ENCODE results near the gene SHROOM3. TPM values are rescaled to one million over a fixed set of nuclear protein-coding genes. Genes with fewer than 3 reads are reported as not detected.

The SHROOM3 gene
- polyA plus RNA-seq, 1 donor from 2014 or later = 2.7 TPM

DNA sequence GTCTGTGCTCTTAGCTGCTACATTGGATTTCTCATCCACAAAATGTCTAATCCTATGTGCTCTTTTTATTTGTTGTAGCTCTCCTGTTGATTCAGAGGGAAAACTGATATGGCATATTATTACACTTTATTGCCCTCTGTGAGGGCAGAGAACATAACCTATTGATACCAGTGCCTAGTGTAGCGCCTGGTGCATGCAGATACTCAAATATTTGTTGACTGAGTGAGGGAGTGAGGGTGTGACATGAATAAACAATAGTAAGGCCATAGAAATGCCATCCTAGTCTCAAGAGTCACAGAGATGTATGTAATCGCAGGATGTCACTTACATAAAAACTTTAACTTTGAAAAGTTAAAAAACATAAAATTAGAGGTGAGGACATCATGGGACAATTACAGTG, 159.1 kb downstream of the SHROOM3 start:
- no peak overlapping the region for H3K4me2 ChIP-seq (ENCODE audit: low read length)
- H3K27ac ChIP-seq (ENCODE audit: low read length) = no peak overlapping the region
- TF ChIP-seq, protein P1, sequence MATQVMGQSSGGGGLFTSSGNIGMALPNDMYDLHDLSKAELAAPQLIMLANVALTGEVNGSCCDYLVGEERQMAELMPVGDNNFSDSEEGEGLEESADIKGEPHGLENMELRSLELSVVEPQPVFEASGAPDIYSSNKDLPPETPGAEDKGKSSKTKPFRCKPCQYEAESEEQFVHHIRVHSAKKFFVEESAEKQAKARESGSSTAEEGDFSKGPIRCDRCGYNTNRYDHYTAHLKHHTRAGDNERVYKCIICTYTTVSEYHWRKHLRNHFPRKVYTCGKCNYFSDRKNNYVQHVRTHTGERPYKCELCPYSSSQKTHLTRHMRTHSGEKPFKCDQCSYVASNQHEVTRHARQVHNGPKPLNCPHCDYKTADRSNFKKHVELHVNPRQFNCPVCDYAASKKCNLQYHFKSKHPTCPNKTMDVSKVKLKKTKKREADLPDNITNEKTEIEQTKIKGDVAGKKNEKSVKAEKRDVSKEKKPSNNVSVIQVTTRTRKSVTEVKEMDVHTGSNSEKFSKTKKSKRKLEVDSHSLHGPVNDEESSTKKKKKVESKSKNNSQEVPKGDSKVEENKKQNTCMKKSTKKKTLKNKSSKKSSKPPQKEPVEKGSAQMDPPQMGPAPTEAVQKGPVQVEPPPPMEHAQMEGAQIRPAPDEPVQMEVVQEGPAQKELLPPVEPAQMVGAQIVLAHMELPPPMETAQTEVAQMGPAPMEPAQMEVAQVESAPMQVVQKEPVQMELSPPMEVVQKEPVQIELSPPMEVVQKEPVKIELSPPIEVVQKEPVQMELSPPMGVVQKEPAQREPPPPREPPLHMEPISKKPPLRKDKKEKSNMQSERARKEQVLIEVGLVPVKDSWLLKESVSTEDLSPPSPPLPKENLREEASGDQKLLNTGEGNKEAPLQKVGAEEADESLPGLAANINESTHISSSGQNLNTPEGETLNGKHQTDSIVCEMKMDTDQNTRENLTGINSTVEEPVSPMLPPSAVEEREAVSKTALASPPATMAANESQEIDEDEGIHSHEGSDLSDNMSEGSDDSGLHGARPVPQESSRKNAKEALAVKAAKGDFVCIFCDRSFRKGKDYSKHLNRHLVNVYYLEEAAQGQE (IDR thresholded peaks at IDR 0.05; ENCODE audit: borderline replicate concordance) = no peak
- no peak for TF ChIP-seq TAF1 (IDR thresholded peaks at IDR 0.05; ENCODE audit: low read depth)
- TF ChIP-seq MXI1 (conservative IDR thresholded peaks at IDR 0.05; ENCODE audit: poor library complexity, severe bottlenecking) = no peak
- TF ChIP-seq SMC3 (conservative IDR thresholded peaks at IDR 0.05; ENCODE audit: poor library complexity) = no peak
- TF ChIP-seq RAD21 (conservative IDR thresholded peaks at IDR 0.05) = no peak
- TF ChIP-seq CTCF (IDR thresholded peaks at IDR 0.05; ENCODE audit: poor library complexity, severe bottlenecking) = no peak
- no peaks in the 10 kb centered on the region for H3K9me2 ChIP-seq (ENCODE audit: insufficient read depth, low read length)
- no peak overlapping the region for H2AFZ ChIP-seq (ENCODE audit: low read depth, low read length)
- H3K36me3 ChIP-seq (ENCODE audit: insufficient read depth, low read length) = no peaks in the 10 kb centered on the region
- H4K20me1 ChIP-seq (ENCODE audit: insufficient read depth) = no peaks in the 10 kb centered on the region
- H3K9me3 ChIP-seq (ENCODE audit: low read length) = no peaks in the 10 kb centered on the region
- no peaks in the 10 kb centered on the region for H3K79me2 ChIP-seq (replicated peaks; ENCODE audit: insufficient read depth, low read length)
- H3K4me3 ChIP-seq (ENCODE audit: low read length) = no peak overlapping the region
- H3K9ac ChIP-seq (ENCODE audit: low read length) = no peak overlapping the region
- no peaks in the 10 kb centered on the region for H3K27me3 ChIP-seq (ENCODE audit: insufficient read depth, low read depth, low read length)
- peaks cover 3% of the 10 kb centered on the region for H3F3A ChIP-seq (ENCODE audit: insufficient read depth, low read length, poor library complexity, severe bottlenecking)

DNA sequence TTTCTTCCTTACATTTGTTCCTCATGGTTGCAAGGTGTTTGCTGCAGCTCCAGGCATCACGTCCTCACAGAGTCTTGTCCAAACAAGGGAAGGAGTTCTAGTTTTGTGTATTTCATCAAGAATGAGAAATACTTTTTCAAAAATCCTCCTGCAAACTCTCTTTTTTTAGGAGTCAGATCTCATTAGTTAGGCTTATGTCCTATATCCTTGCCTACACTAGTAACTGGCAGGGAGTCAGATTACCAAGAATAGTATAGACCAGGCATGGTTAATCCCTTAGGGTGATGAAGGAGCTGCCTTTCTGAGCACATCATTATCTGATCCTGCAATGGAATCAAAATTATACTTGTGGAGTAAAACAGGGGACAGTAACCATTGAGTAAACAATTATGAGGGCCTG, 160.4 kb downstream of the SHROOM3 start:
- no peaks in the 10 kb centered on the region for H3K9me3 ChIP-seq (ENCODE audit: low read length)
- no peaks in the 10 kb centered on the region for H3K9me2 ChIP-seq (ENCODE audit: insufficient read depth, low read length)
- no peak for TF ChIP-seq TAF1 (IDR thresholded peaks at IDR 0.05; ENCODE audit: low read depth)
- peaks cover 1% of the 10 kb centered on the region for H3K79me2 ChIP-seq (replicated peaks; ENCODE audit: insufficient read depth, low read length)
- H3K4me2 ChIP-seq (ENCODE audit: low read length) = no peak overlapping the region
- no peaks in the 10 kb centered on the region for H3K36me3 ChIP-seq (ENCODE audit: insufficient read depth, low read length)
- no peak overlapping the region for H3K9ac ChIP-seq (ENCODE audit: low read length)
- no peak overlapping the region for H3K4me3 ChIP-seq (ENCODE audit: low read length)
- H3F3A ChIP-seq (ENCODE audit: insufficient read depth, low read length, poor library complexity, severe bottlenecking) = peaks cover 1% of the 10 kb centered on the region
- no peaks in the 10 kb centered on the region for H3K27me3 ChIP-seq (ENCODE audit: insufficient read depth, low read depth, low read length)
- H2AFZ ChIP-seq (ENCODE audit: low read depth, low read length) = no peak overlapping the region
- H3K27ac ChIP-seq (ENCODE audit: low read length) = no peak overlapping the region
- no peaks in the 10 kb centered on the region for H4K20me1 ChIP-seq (ENCODE audit: insufficient read depth)

DNA sequence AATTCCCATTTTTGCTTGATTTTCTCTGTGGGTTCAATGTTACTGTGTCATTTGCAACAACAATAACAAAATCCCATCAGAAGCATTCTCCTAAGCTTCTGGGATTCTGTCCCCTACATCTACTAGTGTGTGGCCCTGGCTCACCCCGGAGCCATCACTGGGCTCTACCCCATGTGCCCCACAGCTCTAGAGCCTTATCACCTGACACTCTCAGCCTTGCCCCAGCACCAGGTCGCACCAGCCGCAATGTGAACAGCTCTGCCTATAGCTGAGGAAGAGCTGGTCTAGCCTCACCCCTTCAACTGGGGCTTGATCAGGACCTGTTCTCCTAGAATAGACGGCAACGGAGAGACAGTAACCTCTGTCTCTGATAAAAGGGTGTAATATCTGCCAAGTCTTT, 161.7 kb downstream of the SHROOM3 start:
- peaks cover 3% of the 10 kb centered on the region for H3K79me2 ChIP-seq (replicated peaks; ENCODE audit: insufficient read depth, low read length)
- no peak overlapping the region for H3K4me2 ChIP-seq (ENCODE audit: low read length)
- no peak overlapping the region for H3K4me3 ChIP-seq (ENCODE audit: low read length)

More for the DNA sequence above, 161.7 kb downstream of the SHROOM3 start:
- Histone ChIP-seq H3K9me2 (ENCODE audit: insufficient read depth, low read length) (no peaks in the 10 kb centered on the region), H3K9me3 (ENCODE audit: low read length) (no peaks in the 10 kb centered on the region), H4K20me1 (ENCODE audit: insufficient read depth) (no peaks in the 10 kb centered on the region), H2AFZ (ENCODE audit: low read depth, low read length) (no peak overlapping the region), H3F3A (ENCODE audit: insufficient read depth, low read length, poor library complexity, severe bottlenecking) (no peaks in the 10 kb centered on the region), H3K9ac (ENCODE audit: low read length) (no peak overlapping the region), H3K36me3 (ENCODE audit: insufficient read depth, low read length) (no peaks in the 10 kb centered on the region), H3K27ac (ENCODE audit: low read length) (no peak overlapping the region), H3K27me3 (ENCODE audit: insufficient read depth, low read depth, low read length) (no peaks in the 10 kb centered on the region)
- TF ChIP-seq CTCF (IDR thresholded peaks at IDR 0.05; ENCODE audit: poor library complexity, severe bottlenecking) (no peak), MXI1 (conservative IDR thresholded peaks at IDR 0.05; ENCODE audit: poor library complexity, severe bottlenecking) (no peak), RAD21 (conservative IDR thresholded peaks at IDR 0.05) (no peak), SMC3 (conservative IDR thresholded peaks at IDR 0.05; ENCODE audit: poor library complexity) (no peak), EZH2 (IDR thresholded peaks at IDR 0.05; ENCODE audit: borderline replicate concordance, insufficient read depth, low read length, poor library complexity, severe bottlenecking) (no peak), POLR2AphosphoS5 (IDR thresholded peaks at IDR 0.05) (no peak), TAF1 (IDR thresholded peaks at IDR 0.05; ENCODE audit: low read depth) (no peak), EP300 (conservative IDR thresholded peaks at IDR 0.05; ENCODE audit: poor library complexity, severe bottlenecking) (no peak)
- TF ChIP-seq, protein P1 (IDR thresholded peaks at IDR 0.05; ENCODE audit: borderline replicate concordance) = no peak

All from neural cell (in vitro differentiated cells).